ENCODE results near the gene POM121L2. TPM values are rescaled to one million over a fixed set of nuclear protein-coding genes. Genes with fewer than 3 reads are reported as not detected.
A peak's percentile ranks its signal among the peaks of the same experiment; 100 is the strongest.

The POM121L2 gene
- total and polyA plus RNA-seq, 9 of the 15 experiments (the other 6 are each of a cell fraction or from before 2014, with no cell fraction given), result 0.23 to 0.45 TPM; not detected in 7

GRCh38 chr6:27279513-27280063 lies 32.5 kb downstream of the POM121L2 start (continued):
- TF ChIP-seq L3MBTL2 (IDR thresholded peaks at IDR 0.05) (peak; percentile 77), EHMT2 (IDR thresholded peaks at IDR 0.05) (no peak), RFX5 (IDR thresholded peaks at IDR 0.05; ENCODE audit: low read depth, low read length) (no peak), ZNF445 (CRISPR knock-in tag; IDR thresholded peaks at IDR 0.05; ENCODE audit: low read depth) (no peak), MED1 (CRISPR knock-in tag; IDR thresholded peaks at IDR 0.05; ENCODE audit: borderline replicate concordance) (no peak), CTBP1 (IDR thresholded peaks at IDR 0.05; ENCODE audit: borderline replicate concordance) (no peak), SMAD3 (CRISPR knock-in tag; conservative IDR thresholded peaks at IDR 0.05) (no peak), HDAC6 (IDR thresholded peaks at IDR 0.05; ENCODE audit: low read depth, low read length) (no peak), KDM5B (IDR thresholded peaks at IDR 0.05; ENCODE audit: insufficient replicate concordance, low read depth, low read length) (peak; percentile 60), XRCC3 (IDR thresholded peaks at IDR 0.05) (no peak), POLR2G (IDR thresholded peaks at IDR 0.05; ENCODE audit: low read depth, low read length) (0 out of 2 replicates have a peak, but pooled peaks have one; percentile 40), PHB (CRISPR knock-in tag; IDR thresholded peaks at IDR 0.05) (no peak), TCF15 (CRISPR knock-in tag; IDR thresholded peaks at IDR 0.05) (no peak), KAT7 (CRISPR knock-in tag; IDR thresholded peaks at IDR 0.05; ENCODE audit: borderline replicate concordance) (peak; percentile 22; the same call in 1 of the 2 replicates), GTF2B (IDR thresholded peaks at IDR 0.05; ENCODE audit: extremely low read depth, insufficient read length) (no peak), ZNF24 (IDR thresholded peaks at IDR 0.05) (no peak), HMG20A (CRISPR knock-in tag; conservative IDR thresholded peaks at IDR 0.05) (no peak), PHF21A (IDR thresholded peaks at IDR 0.05; ENCODE audit: borderline replicate concordance, low read depth) (no peak), ZNF384 (IDR thresholded peaks at IDR 0.05; ENCODE audit: low read depth, low read length) (peak; percentile 76), SMAD4 (CRISPR knock-in tag; conservative IDR thresholded peaks at IDR 0.05) (no peak), NR2C1 (IDR thresholded peaks at IDR 0.05) (peak; percentile 67; the same call in 1 of the 2 replicates), NR2C1 (tag; IDR thresholded peaks at IDR 0.05) (peak; percentile 86)
- TF ChIP-seq, protein P1, sequence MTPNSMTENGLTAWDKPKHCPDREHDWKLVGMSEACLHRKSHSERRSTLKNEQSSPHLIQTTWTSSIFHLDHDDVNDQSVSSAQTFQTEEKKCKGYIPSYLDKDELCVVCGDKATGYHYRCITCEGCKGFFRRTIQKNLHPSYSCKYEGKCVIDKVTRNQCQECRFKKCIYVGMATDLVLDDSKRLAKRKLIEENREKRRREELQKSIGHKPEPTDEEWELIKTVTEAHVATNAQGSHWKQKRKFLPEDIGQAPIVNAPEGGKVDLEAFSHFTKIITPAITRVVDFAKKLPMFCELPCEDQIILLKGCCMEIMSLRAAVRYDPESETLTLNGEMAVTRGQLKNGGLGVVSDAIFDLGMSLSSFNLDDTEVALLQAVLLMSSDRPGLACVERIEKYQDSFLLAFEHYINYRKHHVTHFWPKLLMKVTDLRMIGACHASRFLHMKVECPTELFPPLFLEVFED (CRISPR knock-in tag; conservative IDR thresholded peaks at IDR 0.05), result no peak
- TF ChIP-seq, protein P2, sequence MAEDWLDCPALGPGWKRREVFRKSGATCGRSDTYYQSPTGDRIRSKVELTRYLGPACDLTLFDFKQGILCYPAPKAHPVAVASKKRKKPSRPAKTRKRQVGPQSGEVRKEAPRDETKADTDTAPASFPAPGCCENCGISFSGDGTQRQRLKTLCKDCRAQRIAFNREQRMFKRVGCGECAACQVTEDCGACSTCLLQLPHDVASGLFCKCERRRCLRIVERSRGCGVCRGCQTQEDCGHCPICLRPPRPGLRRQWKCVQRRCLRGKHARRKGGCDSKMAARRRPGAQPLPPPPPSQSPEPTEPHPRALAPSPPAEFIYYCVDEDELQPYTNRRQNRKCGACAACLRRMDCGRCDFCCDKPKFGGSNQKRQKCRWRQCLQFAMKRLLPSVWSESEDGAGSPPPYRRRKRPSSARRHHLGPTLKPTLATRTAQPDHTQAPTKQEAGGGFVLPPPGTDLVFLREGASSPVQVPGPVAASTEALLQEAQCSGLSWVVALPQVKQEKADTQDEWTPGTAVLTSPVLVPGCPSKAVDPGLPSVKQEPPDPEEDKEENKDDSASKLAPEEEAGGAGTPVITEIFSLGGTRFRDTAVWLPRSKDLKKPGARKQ (CRISPR knock-in tag; IDR thresholded peaks at IDR 0.05), result no peak
- TF ChIP-seq, protein P3, sequence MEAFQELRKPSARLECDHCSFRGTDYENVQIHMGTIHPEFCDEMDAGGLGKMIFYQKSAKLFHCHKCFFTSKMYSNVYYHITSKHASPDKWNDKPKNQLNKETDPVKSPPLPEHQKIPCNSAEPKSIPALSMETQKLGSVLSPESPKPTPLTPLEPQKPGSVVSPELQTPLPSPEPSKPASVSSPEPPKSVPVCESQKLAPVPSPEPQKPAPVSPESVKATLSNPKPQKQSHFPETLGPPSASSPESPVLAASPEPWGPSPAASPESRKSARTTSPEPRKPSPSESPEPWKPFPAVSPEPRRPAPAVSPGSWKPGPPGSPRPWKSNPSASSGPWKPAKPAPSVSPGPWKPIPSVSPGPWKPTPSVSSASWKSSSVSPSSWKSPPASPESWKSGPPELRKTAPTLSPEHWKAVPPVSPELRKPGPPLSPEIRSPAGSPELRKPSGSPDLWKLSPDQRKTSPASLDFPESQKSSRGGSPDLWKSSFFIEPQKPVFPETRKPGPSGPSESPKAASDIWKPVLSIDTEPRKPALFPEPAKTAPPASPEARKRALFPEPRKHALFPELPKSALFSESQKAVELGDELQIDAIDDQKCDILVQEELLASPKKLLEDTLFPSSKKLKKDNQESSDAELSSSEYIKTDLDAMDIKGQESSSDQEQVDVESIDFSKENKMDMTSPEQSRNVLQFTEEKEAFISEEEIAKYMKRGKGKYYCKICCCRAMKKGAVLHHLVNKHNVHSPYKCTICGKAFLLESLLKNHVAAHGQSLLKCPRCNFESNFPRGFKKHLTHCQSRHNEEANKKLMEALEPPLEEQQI (IDR thresholded peaks at IDR 0.05), result no peak
